HG03103 (cell line): ENCODE measurements around the gene STK24.
A peak's percentile ranks its signal among the peaks of the same experiment; 100 is the strongest.

Experiments
- ATAC-seq: cut with Tn5 transposase; IDR thresholded peaks from one replicate; pipeline ENCODE4 v1.9.1; 2021; ENCODE audit warnings: low read depth; ENCODE audit not compliant: unreplicated experiment

The STK24 gene

DNA sequence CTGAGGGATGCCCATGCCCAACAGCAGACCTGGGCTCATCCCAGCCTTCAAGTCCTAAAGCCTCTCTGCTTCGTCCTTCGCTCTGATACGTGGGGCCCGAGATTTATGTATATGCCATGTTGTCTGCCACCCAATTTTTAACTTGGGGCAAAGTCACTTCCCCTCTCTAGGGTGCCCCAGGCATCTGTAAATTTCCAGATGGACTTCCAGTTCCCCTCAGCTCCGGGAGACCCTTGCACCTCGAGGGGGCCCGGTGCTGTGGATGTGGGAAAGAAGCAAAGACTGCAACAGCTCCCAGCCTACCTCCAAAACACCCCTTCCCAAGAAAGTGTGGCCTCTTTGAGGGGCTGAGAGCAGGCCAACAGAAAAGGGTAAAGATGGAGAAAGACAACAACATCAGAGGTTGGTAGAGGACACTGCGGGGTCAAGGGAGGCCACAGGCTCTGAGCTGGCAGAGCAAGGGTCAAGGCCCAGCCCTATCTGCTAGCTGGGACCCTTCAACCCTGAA, 97.4 kb downstream of the STK24 start:
- ATAC-seq, result no peak

DNA sequence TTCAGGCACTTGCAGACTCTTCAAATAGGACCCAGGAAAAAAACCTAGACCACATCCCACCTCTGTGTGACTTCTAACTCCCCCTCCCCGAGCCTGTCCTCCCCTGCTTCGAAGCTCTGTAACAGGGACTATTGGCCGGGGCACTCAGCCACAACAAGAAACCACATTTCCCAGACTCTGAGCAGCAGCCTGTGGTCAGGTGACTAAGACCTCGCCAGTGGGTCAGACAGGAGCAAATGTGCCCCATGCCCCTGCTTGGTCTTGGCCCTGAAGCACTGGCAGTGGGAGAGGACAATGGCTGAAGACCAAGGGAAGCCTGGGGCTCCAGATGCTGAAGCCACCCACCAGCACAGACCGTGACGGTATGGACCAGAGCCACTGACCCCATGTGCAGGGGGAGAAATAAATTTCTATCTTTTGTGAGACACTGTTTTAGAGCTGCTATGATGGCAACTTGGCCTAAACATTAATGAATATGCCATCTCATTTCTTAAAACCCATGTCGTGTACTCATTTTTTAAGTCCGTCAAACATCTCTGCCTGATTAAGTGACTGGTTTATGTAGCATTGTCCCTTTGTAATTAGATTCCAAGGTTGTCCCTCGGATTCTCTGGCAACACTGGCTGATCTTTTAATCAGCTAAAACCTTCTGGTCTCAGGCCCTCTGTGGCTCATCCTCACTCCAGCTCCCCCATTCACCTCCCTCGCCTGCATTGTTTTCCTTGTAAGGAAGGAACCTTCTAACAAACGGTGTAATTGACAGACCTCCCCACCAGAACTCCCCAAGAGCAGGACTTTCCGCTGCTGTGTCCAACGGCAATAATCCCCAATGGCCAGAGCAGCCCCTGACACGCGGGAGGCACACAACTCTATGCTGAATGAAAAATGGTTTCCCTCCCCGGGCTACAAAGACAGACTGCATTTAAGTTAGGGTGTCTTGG, 98.4 kb downstream of the STK24 start:
- peak; percentile 25 for ATAC-seq

DNA sequence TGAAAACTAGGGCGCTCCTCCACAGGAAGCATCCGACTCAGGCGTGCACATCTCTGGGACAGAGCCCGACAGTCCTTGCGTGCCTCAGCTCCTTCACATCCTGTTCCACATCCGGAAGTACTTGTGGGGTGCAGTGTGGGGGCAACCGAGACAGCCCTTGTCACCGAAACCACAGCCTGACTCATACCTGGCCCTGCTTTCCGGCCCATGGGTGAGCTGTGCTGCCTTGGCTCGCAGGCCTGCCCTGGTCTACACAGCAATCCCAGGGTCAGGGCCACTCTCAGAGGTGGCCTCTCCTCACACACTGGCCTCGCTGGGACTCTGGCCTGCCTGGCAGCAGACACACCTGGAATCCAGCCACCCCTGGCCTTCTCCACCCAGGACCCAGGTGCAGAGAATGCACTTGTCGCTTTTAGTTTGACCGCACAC, 100.4 kb downstream of the STK24 start:
- ATAC-seq, result peak; percentile 93

DNA sequence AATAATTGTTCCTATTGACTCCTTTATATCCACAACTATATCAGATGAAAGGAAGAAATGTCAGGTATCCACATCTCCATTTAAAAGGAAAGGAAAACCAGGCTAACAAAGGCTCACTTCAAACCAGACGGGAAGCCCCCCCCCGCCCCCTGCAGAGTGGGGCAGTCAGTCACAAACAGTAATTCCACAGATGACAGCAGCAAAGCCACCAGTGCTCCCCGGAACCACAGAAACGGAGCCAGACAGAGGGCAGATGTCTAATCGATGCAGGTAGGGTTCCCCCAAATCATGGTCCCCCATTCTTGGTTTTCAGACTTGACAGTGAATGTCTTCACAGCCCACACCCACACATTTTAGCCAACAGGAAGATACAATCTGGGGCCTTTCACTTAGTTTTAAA, 100.8 kb downstream of the STK24 start:
- ATAC-seq, result peak; percentile 19

DNA sequence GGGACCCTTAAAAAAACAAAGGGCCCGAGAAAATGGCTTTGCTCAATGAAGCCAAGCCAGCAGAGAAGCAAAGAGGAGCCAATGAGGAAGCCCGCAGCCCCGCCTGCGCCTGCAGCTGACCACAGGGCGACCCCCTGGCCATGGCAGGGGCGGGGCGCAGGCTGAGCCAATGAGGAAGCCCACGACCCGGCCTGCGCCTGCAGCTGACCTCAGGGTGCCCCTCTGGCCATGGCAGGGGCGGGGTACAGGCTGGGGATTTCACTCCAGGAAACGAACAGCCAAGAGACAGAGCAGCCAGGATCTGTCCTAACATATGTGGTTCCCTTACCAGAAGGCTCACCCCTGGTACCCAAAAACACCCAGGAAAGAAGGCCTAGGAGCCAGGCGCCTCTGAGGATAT, 101.4 kb downstream of the STK24 start:
- ATAC-seq, result no peak

DNA sequence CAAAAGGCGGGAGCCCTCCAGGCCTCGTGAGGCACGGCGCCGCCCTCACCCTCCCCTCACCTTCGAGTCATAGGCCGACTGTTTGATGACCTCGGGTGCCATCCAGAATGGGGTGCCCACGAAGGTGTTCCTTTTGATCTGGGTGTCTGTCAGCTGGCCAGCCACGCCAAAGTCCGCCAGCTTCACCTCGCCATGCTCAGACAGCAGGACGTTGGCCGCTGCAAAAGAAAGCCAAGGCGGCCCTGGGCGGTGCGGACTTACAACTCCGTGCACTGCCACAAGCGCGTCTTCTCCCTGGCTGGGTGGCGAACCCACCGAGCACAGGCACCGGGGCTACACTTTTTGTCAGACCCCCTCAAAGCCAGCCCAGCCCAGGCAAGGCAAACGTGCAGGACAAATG, 102.1 kb downstream of the STK24 start:
- no peak for ATAC-seq

DNA sequence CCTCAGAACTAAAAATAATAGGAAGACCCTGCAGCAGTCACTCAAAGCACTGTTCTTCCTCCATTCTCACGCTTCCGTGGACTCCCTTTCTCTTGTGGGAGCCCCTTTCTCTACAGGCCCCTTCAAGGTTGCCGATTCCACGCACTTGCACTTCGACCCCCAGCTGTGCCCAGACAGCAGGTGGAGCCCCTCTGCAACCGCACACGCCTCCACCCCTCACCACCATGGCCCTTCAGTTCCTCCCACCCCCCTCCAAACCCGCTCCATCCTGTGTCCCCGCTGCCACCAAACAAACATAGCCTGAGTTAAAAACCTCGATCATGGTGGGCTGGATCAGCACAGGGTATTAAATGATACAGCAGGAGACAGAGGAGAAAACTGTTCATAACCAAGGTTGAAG, 102.6 kb downstream of the STK24 start:
- no peak for ATAC-seq

DNA sequence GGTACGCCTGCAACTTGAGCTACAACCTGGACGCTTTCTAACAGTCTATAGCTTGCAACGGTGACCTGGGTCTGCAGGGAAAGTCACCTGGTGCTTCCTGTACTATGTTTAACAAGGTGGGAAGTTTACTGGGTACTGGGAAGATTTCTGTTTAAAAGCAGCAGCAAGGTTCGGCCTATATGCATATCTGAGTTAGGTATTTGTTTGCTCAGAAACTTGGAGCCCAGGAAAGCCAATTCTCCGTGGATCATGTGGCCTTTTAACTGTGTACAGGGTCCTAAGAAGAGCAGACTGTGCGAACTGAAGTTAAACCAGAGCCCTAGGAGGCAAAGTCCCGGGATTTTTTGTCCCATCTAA, 103.1 kb downstream of the STK24 start:
- ATAC-seq, result no peak

DNA sequence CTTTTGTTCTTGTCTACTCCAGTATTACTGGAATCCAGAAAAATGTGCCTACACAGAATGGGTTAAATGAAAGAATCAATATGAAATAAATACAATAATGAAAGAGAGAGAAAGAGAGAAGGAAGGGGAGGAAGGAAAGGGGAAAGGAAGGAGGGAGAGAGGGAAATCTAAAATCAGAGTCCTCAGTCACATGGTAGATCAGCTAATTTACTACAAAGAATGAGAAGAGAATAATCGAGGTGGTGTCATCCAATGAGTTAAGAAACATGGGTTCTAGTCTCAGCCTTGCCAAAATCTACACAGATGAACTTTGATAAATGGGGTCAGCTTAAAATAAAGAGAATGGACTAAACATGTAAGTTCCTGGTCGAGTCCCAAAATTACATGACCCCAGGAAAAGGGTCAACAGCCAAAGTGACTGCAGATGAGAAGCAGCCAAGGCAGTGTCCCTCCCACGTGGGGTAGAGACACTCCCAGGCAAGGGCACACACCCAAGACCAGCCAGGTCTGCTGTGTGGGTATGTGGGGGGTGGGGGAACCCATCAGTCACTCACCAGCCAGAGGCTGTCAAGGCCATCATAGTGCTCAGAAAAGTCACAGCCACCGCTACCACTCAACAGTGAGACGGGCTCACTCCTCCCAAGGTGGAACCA, 103.6 kb downstream of the STK24 start:
- no peak for ATAC-seq

DNA sequence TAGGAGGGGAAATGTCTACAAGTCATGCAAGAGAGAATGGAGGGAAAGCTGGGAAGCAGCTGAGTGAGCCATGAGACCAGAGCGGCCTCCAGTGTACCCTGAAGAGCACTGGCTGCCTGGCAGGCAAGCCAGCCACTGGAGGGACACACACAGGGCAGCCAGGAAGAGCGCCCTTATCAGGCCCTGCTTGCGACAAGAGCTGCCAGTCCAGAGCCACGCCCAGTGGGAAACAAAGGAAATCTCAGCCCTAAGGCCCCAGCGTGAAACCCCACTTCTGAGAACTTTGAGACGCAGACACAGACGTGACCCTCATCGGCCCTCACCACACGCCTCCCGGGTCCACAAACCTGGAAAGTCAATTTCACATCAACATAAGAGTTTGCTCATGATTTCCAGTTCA, 105.0 kb downstream of the STK24 start:
- ATAC-seq, result no peak

DNA sequence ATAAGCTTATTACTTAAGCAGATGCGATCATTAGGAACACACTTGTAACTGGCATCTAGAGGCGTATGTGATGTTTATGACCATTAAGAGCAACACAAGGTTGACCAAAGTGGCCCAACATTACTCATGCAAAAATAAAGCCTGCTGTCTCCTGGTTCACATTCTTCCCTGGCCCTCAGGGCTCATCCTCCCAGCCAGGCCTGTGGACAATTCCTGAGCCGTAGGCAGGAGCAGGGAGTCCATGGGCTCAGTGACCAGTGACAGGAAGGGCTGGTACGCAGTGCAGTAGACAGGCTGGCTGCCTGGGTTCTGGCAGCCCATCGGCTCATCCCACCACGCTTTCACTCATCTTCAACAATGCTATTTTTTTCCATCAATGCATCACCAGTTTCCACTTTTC, 106.0 kb downstream of the STK24 start:
- no peak for ATAC-seq

DNA sequence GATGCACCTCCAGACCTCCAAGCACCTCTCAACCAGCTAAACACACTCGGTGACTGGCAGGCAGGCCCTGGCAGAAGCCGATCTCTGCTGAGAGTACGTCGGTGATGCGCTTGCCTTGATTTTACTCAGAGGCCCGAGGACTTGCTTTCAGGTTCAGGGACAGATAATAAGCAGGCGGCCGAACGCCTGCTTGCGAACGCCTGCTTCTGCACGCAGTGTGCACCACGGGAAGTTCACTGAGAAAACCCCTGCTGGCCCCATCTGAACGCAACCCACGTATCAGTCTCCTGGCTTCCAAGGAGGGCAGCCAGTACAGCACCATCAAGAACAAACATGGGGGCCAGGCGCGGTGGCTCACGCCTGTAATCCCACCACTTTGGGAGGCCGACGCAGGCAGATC, 108.0 kb downstream of the STK24 start:
- ATAC-seq, result no peak

DNA sequence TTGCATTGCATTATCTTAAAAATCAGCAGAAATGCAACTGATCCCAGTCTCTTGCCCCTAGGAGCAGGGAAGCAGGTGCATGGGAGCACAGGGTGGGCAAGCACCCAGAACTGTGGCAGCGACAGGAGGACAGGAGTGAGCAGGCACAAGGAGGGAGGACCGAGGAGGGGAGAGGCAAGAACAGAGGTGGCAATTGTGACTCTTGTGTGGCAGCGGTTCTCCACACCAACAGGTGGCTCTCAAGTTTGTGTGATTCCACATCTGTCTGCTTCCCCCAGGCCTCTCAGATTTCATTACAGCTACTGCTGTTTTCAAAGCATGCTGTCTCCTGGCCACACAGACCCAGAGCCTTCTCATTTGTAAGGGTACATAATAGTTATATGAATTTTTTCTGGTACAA, 108.5 kb downstream of the STK24 start:
- ATAC-seq, result no peak

DNA sequence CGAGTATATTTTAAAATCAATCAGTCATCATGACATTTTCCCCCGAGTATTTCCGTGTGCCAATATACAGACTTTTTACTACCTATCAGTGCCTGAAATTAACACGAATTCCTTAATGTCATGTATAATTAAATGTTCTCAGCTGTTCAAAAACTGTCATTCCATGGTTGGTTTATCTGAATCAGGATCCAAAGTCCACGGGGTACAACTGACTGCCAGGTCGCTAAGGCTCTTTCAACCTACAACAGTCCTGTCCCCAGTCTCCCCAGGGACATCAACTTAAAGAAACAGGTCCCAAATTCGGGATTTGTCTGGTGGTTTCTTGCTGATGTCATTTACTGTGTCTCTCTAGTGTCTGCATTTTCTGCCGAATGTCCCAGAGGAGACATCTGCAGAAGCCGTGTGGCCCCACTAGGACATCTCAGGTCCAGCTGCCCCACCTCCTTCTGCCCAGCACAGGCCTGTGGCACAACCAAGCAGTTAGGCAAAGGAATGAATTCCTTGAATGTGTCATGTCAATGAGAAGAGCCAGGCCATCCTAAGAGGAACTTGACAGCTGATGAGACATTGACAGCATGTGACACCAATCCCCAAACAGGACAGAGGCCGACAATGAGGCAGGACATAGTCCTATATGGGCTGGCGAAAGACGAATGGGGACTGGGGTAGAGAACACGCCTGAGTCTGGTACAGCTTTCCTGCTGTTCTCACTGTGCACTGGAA, 109.5 kb downstream of the STK24 start:
- ATAC-seq, result no peak

DNA sequence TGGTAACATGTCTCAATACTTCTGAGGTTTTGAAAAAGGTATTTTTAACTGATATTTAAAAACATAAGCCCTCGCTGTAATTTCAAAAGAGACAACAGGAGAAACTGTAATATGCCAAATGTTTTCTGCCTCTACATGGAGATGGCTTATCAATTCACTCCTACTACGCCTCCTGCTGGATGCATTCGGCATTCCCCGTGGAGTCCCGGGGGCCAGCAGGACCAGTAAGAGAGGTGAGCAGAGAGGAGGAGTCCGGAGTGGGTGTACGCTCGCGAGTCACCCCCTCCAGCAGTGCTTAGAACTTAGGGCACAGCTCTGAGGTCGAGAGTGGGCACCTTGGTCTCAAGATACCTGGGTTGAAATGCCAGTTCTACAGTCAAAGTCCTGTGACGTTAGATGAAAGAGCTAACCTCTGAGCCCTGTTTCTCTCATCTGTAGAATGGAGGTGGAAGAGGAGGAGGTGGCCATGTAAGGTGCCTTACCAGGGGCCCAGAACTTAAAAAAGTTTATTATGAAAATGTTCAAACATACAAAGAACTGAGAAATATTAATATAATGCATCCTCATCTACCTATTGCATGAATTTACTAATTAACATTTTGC, 110.2 kb downstream of the STK24 start:
- ATAC-seq, result no peak

DNA sequence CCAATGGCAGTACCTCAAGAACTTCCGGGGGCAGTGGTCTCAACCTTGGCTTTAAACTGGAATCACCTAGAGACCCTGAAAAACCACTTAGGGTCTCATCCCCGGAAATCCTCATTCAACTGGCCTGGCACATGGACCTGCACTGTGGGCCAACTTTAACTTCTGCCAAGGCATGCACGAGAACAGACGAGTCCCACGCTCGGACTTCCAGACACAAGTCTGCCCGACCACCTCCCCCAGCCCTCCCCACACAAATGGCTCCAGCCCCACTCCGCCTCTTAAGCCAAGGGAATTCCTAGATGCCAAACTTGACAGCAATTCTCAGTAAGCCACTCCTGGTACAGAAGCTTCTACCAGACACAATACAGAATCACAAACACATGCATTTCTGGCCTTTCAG, 114.0 kb downstream of the STK24 start:
- ATAC-seq, result no peak

DNA sequence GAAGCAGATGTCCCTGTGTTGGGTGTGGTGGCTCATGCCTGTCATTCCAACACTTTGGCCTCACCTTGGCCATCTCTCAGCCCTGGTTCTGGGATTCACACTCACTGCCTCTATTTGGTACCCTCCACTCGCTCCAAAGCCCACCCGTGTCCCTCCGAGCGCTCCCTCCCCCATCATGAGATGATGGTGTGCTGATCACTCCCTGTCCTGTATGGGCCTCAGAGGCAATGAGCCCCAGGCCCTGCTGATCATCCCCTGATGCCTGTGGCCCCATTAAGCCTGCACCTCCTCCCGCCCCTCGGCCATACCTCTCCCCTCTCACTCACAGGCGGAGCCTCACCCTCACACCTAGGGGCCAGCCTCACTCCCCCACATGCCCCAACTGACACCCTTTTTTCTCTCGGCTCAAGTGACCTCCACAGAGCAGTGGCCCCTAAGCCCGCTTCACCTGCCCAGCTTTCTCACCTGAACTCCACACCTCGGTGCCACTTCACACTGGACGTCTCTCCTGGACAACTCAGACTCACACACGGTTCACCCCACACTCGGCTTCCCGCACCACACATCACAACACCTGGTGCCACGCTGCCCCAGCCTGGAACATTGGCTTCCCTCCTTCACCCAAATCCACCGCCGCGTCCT, 114.5 kb downstream of the STK24 start:
- ATAC-seq, result no peak

DNA sequence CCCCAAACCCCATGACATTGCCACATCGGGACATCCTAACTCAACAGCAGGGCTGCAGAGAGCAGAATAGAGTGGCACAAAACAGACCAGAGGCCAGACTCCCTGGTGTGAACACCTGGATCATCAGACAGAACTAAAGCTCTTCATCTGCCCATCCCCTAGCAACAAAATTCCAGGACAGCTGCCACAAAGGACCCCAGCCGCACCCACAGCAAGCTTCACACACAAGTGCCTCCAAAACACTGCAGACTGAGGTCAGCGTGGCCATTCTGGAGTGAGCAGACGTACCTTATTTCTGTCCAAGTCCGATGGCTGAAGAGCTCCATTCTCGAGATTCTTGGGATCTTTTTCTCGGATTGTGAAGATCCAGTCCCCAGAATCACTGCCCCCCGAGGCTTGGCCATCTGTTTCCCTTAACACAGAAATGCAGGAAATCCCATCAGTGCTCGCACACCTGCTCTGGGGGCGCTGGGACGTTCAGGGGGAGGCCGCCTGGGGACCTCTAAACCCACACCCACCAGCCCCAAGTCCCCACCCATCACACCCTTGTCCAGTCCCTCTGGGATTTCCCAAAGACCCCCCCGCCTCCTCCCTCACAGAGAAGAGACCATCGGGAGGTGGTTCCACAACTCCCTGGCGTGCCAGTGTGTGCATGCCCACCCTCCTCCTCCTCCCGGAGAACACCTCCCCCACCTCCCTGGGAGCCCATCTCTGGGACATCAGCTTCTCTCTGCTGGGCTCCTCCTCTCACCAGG, 115.2 kb downstream of the STK24 start:
- no peak for ATAC-seq

DNA sequence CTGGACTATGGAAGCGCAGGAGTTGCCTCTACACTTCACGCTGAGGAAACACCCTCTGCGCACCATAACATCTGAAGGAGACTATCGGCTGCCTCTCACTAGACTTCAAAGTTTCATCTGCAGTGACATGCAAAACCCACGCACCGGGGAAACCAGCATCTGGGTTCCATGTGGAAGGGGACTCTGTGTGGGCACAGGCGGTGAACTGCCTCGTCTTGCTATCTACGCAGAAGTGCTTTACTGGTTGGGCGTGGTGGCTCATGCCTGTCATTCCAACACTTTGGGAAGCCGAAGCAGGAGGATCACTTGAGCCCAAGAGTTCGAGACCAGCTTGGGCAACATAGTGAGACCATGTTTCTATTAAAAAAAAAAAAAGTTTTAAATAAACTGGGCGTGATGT, 116.4 kb downstream of the STK24 start:
- ATAC-seq, result no peak
